ENCODE results near the gene SOX15.
"Not testable (repeated sequence)": the region's sequence is repeated elsewhere in the genome, so short reads cannot be mapped to it uniquely, and the experiment has no call there.

DNA sequence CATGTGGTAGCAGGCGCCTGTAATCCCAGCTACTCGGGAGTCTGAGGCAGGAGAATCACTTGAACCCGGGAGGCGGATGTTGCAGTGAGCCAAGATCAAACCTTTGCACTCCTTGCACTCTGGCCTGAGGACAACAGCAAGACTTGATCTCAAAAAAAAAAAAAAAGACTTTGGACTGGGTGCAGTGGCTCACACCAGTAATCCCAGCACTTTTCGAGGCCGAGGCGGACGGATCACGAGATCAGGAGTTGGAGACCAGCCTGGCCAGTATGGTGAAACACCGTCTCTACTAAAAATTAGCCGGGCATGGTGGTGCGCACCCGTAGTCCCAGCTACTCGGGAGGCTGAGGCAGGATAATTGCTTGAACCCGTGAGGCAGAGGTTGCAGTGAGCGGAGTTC, 35.9 kb upstream of the SOX15 start:
- not testable (repeated sequence) for TF ChIP-seq EZH2phosphoT487 (IDR thresholded peaks at IDR 0.05; ENCODE audit: low read length); EZH2 (optimal IDR thresholded peaks at IDR 0.05; ENCODE audit: low read depth, low read length)
- TF ChIP-seq, protein P1, sequence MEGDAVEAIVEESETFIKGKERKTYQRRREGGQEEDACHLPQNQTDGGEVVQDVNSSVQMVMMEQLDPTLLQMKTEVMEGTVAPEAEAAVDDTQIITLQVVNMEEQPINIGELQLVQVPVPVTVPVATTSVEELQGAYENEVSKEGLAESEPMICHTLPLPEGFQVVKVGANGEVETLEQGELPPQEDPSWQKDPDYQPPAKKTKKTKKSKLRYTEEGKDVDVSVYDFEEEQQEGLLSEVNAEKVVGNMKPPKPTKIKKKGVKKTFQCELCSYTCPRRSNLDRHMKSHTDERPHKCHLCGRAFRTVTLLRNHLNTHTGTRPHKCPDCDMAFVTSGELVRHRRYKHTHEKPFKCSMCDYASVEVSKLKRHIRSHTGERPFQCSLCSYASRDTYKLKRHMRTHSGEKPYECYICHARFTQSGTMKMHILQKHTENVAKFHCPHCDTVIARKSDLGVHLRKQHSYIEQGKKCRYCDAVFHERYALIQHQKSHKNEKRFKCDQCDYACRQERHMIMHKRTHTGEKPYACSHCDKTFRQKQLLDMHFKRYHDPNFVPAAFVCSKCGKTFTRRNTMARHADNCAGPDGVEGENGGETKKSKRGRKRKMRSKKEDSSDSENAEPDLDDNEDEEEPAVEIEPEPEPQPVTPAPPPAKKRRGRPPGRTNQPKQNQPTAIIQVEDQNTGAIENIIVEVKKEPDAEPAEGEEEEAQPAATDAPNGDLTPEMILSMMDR (IDR thresholded peaks at IDR 0.05; ENCODE audit: low read length): not testable (repeated sequence)
